ENCODE data around the gene ZFP36L1. TPM values are rescaled to one million over a fixed set of nuclear protein-coding genes. Genes with fewer than 3 reads are reported as not detected.

The ZFP36L1 gene
- total and polyA plus RNA-seq, 2 of the 13 experiments (the other 11 are each of a cell fraction or from before 2014, with no cell fraction given): 7.4 to 10.2 TPM

DNA sequence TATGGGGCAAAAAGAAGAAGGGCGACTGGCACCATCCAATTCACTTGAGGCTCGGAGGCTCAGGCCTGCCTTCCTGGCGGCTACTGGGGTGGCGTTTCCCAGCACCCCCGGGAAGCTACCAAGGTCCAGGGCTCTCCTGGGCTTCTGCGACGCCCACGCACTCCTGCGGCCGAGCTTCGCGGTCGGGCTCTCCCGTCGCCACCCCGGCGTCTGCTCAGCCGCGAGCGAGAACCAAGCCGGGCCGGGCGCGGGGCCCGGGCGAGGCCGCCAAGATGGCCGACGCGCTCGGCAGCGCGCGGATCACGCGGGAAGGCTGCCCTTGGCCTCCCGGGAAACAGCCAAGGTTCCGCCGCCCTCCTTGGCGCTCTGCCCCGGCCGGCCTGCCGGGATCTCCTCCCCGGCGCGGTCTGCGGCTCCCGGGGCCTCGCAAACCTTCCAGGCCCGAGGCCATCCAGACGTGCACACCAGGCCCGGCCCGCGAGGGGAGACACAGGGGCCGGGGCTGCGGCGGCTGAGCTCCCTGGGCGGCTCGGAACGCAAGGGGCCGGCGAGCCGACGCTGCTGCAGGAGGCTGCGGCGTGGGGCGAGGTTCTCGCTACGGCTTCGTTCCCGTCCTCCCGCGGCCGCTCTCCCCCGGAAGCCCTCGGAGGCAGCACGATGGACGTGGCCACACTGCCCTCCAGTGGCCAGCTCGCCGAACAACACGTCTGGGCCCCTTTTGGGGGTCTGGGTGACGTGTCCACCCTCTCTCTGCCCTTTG, 23.5 kb upstream of the ZFP36L1 start (continued):
- TF ChIP-seq, protein P1, sequence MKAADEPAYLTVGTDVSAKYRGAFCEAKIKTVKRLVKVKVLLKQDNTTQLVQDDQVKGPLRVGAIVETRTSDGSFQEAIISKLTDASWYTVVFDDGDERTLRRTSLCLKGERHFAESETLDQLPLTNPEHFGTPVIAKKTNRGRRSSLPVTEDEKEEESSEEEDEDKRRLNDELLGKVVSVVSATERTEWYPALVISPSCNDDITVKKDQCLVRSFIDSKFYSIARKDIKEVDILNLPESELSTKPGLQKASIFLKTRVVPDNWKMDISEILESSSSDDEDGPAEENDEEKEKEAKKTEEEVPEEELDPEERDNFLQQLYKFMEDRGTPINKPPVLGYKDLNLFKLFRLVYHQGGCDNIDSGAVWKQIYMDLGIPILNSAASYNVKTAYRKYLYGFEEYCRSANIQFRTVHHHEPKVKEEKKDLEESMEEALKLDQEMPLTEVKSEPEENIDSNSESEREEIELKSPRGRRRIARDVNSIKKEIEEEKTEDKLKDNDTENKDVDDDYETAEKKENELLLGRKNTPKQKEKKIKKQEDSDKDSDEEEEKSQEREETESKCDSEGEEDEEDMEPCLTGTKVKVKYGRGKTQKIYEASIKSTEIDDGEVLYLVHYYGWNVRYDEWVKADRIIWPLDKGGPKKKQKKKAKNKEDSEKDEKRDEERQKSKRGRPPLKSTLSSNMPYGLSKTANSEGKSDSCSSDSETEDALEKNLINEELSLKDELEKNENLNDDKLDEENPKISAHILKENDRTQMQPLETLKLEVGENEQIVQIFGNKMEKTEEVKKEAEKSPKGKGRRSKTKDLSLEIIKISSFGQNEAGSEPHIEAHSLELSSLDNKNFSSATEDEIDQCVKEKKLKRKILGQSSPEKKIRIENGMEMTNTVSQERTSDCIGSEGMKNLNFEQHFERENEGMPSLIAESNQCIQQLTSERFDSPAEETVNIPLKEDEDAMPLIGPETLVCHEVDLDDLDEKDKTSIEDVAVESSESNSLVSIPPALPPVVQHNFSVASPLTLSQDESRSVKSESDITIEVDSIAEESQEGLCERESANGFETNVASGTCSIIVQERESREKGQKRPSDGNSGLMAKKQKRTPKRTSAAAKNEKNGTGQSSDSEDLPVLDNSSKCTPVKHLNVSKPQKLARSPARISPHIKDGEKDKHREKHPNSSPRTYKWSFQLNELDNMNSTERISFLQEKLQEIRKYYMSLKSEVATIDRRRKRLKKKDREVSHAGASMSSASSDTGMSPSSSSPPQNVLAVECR (CRISPR knock-in tag; IDR thresholded peaks at IDR 0.05; ENCODE audit: borderline replicate concordance): peak; percentile 67; the same call in 1 of the 2 replicates
- TF ChIP-seq TCF12 (IDR thresholded peaks at IDR 0.05): no peak
- TF ChIP-seq TCF12 (CRISPR knock-in tag; IDR thresholded peaks at IDR 0.05): peak; percentile 49; the same call in 1 of the 2 replicates
- TF ChIP-seq, protein P2, sequence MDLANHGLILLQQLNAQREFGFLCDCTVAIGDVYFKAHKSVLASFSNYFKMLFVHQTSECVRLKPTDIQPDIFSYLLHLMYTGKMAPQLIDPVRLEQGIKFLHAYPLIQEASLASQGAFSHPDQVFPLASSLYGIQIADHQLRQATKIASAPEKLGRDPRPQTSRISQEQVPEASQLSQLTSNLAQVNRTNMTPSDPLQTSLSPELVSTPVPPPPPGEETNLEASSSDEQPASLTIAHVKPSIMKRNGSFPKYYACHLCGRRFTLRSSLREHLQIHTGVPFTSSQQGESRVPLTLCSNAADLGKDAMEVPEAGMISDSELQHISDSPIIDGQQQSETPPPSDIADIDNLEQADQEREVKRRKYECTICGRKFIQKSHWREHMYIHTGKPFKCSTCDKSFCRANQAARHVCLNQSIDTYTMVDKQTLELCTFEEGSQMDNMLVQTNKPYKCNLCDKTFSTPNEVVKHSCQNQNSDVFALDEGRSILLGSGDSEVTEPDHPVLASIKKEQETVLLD (CRISPR knock-in tag; IDR thresholded peaks at IDR 0.05; ENCODE audit: low read depth): no peak
- TF ChIP-seq ZNF549 (CRISPR knock-in tag; IDR thresholded peaks at IDR 0.05): no peak
- no peak for TF ChIP-seq ZNF44 (CRISPR knock-in tag; IDR thresholded peaks at IDR 0.05)
- TF ChIP-seq ZNF343 (CRISPR knock-in tag; IDR thresholded peaks at IDR 0.05): 0 out of 2 replicates have a peak, but pooled peaks have one; percentile 33
- no peak for TF ChIP-seq FOXK2 (IDR thresholded peaks at IDR 0.05)
- TF ChIP-seq, protein P3, sequence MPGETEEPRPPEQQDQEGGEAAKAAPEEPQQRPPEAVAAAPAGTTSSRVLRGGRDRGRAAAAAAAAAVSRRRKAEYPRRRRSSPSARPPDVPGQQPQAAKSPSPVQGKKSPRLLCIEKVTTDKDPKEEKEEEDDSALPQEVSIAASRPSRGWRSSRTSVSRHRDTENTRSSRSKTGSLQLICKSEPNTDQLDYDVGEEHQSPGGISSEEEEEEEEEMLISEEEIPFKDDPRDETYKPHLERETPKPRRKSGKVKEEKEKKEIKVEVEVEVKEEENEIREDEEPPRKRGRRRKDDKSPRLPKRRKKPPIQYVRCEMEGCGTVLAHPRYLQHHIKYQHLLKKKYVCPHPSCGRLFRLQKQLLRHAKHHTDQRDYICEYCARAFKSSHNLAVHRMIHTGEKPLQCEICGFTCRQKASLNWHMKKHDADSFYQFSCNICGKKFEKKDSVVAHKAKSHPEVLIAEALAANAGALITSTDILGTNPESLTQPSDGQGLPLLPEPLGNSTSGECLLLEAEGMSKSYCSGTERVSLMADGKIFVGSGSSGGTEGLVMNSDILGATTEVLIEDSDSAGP (CRISPR knock-in tag; IDR thresholded peaks at IDR 0.05; ENCODE audit: borderline replicate concordance): peak; percentile 83
- TF ChIP-seq SCMH1 (CRISPR knock-in tag; IDR thresholded peaks at IDR 0.05; ENCODE audit: borderline replicate concordance): no peak
- TF ChIP-seq ZNF441 (CRISPR knock-in tag; IDR thresholded peaks at IDR 0.05; ENCODE audit: borderline replicate concordance): no peak
- TF ChIP-seq, protein P4, sequence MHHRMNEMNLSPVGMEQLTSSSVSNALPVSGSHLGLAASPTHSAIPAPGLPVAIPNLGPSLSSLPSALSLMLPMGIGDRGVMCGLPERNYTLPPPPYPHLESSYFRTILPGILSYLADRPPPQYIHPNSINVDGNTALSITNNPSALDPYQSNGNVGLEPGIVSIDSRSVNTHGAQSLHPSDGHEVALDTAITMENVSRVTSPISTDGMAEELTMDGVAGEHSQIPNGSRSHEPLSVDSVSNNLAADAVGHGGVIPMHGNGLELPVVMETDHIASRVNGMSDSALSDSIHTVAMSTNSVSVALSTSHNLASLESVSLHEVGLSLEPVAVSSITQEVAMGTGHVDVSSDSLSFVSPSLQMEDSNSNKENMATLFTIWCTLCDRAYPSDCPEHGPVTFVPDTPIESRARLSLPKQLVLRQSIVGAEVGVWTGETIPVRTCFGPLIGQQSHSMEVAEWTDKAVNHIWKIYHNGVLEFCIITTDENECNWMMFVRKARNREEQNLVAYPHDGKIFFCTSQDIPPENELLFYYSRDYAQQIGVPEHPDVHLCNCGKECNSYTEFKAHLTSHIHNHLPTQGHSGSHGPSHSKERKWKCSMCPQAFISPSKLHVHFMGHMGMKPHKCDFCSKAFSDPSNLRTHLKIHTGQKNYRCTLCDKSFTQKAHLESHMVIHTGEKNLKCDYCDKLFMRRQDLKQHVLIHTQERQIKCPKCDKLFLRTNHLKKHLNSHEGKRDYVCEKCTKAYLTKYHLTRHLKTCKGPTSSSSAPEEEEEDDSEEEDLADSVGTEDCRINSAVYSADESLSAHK (CRISPR knock-in tag; IDR thresholded peaks at IDR 0.05; ENCODE audit: borderline replicate concordance): no peak
- TF ChIP-seq PHF20 (CRISPR knock-in tag; IDR thresholded peaks at IDR 0.05): no peak
- TF ChIP-seq, protein P5, sequence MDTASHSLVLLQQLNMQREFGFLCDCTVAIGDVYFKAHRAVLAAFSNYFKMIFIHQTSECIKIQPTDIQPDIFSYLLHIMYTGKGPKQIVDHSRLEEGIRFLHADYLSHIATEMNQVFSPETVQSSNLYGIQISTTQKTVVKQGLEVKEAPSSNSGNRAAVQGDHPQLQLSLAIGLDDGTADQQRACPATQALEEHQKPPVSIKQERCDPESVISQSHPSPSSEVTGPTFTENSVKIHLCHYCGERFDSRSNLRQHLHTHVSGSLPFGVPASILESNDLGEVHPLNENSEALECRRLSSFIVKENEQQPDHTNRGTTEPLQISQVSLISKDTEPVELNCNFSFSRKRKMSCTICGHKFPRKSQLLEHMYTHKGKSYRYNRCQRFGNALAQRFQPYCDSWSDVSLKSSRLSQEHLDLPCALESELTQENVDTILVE (CRISPR knock-in tag; IDR thresholded peaks at IDR 0.05): no peak
- peak in 1 of 2 experiments; percentile 70; a peak in 2 of 4 replicates for TF ChIP-seq KLF16 (CRISPR knock-in tag; IDR thresholded peaks at IDR 0.05)
- no peak for TF ChIP-seq PRMT3 (CRISPR knock-in tag; IDR thresholded peaks at IDR 0.05; ENCODE audit: borderline replicate concordance, low read depth)
- TF ChIP-seq ZNF724P (CRISPR knock-in tag; IDR thresholded peaks at IDR 0.05; ENCODE audit: borderline replicate concordance): no peak
- TF ChIP-seq ZNF101 (CRISPR knock-in tag; IDR thresholded peaks at IDR 0.05; ENCODE audit: borderline replicate concordance, low read depth): no peak

Measured in HepG2 (cell line).